ENCODE results near the gene PRKG1. TPM values are rescaled to one million over a fixed set of nuclear protein-coding genes. Genes with fewer than 3 reads are reported as not detected.
A peak's percentile ranks its signal among the peaks of the same experiment; 100 is the strongest.

The PRKG1 gene
- total RNA-seq, 4 donors from 2014 or later: 24.5 to 46.1 (median 37.1) TPM

DNA sequence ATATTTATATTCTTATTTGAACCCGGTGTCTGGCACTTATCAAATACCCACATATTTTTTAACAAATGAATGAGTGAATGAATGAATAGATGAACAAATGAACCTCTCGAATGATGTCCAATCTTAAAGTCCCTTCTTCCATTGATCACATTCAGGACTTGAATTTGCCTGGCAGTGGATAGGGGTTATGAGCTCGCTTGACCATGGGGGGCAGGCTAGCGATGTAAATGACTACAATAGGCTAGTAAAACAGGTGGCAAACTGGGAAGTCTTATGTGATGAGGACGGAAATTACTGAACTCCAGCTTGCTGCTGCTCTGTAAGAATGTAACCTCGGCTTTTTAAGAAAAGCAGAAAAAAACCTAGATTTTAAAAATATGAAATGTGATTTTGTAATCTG is 992.1 kb downstream of the PRKG1 start:
- Histone ChIP-seq H3K4me1 (peaks cover 0 to 3% (median 0%) of the 10 kb centered on the region in 4 donors), H3K36me3 (peaks cover 0 to 9% (median 0%) of the 10 kb centered on the region in 4 donors), H3K27ac (replicated peaks in 1 of 4) (no peak overlapping the region), H3K9me3 (no peaks in the 10 kb centered on the region), H3K4me3 (no peak overlapping the region), H3K27me3 (no peaks in the 10 kb centered on the region)
- WGBS: 92% methylated on average over 6 of the region's 6 CpGs
- intact Hi-C loops (cut with DNase I): no loop called here
- TF ChIP-seq POLR2AphosphoS5 (IDR thresholded peaks at IDR 0.05) (no peak), POLR2A (IDR thresholded peaks at IDR 0.05; ENCODE audit: low read depth) (no peak), EP300 (IDR thresholded peaks at IDR 0.05) (no peak)
- TF ChIP-seq, protein P1, sequence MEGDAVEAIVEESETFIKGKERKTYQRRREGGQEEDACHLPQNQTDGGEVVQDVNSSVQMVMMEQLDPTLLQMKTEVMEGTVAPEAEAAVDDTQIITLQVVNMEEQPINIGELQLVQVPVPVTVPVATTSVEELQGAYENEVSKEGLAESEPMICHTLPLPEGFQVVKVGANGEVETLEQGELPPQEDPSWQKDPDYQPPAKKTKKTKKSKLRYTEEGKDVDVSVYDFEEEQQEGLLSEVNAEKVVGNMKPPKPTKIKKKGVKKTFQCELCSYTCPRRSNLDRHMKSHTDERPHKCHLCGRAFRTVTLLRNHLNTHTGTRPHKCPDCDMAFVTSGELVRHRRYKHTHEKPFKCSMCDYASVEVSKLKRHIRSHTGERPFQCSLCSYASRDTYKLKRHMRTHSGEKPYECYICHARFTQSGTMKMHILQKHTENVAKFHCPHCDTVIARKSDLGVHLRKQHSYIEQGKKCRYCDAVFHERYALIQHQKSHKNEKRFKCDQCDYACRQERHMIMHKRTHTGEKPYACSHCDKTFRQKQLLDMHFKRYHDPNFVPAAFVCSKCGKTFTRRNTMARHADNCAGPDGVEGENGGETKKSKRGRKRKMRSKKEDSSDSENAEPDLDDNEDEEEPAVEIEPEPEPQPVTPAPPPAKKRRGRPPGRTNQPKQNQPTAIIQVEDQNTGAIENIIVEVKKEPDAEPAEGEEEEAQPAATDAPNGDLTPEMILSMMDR (IDR thresholded peaks at IDR 0.05): no peak
- no peak for DNase-seq (ENCODE audit: extremely low spot score)

GRCh38 chr10:52068485-52068884 is 994.2 kb downstream of the PRKG1 start:
- intact Hi-C loops (cut with DNase I): no loop called here
- H3K27me3 ChIP-seq: no peaks in the 10 kb centered on the region
- H3K4me3 ChIP-seq: no peak overlapping the region
- WGBS: 78% methylated on average over 1 of the region's 1 CpG
- TF ChIP-seq, protein P1 (IDR thresholded peaks at IDR 0.05): no peak
- TF ChIP-seq POLR2A (IDR thresholded peaks at IDR 0.05; ENCODE audit: low read depth): no peak
- H3K9me3 ChIP-seq: no peaks in the 10 kb centered on the region
- H3K4me1 ChIP-seq: peaks cover 0 to 15% (median 8%) of the 10 kb centered on the region in 4 donors
- no peak overlapping the region for H3K27ac ChIP-seq (replicated peaks in 1 of 4)
- peaks cover 0 to 9% (median 0%) of the 10 kb centered on the region in 4 donors for H3K36me3 ChIP-seq
- DNase-seq (ENCODE audit: extremely low spot score): no peak

GRCh38 chr10:52071814-52072213 is 997.5 kb downstream of the PRKG1 start:
- Histone ChIP-seq H3K27ac (replicated peaks in 1 of 4) (peak overlapping the region in 1 of 4 donors; percentile 11), H3K9me3 (no peaks in the 10 kb centered on the region), H3K4me1 (peaks cover 0 to 29% (median 19%) of the 10 kb centered on the region in 4 donors), H3K4me3 (no peak overlapping the region), H3K27me3 (no peaks in the 10 kb centered on the region), H3K36me3 (no peaks in the 10 kb centered on the region)
- TF ChIP-seq POLR2A (IDR thresholded peaks at IDR 0.05; ENCODE audit: low read depth) (no peak), EP300 (IDR thresholded peaks at IDR 0.05) (no peak)
- DNase-seq (ENCODE audit: extremely low spot score): no peak
- intact Hi-C loops (cut with DNase I): no loop called here
- WGBS: 84% methylated on average over 7 of the region's 7 CpGs

GRCh38 chr10:52074505-52075026 is 1000.3 kb downstream of the PRKG1 start:
- peaks cover 0 to 29% (median 19%) of the 10 kb centered on the region in 4 donors for H3K4me1 ChIP-seq
- 36% methylated on average over 3 of the region's 3 CpGs for WGBS
- no peaks in the 10 kb centered on the region for H3K27me3 ChIP-seq
- no peaks in the 10 kb centered on the region for H3K9me3 ChIP-seq
- H3K27ac ChIP-seq (replicated peaks in 1 of 4): no peak overlapping the region
- no peak for TF ChIP-seq POLR2A (IDR thresholded peaks at IDR 0.05; ENCODE audit: low read depth)
- no peak for TF ChIP-seq EP300 (IDR thresholded peaks at IDR 0.05)
- no peak for TF ChIP-seq POLR2AphosphoS5 (IDR thresholded peaks at IDR 0.05)
- TF ChIP-seq, protein P1 (IDR thresholded peaks at IDR 0.05): no peak
- DNase-seq (ENCODE audit: extremely low spot score): no peak
- H3K36me3 ChIP-seq: no peaks in the 10 kb centered on the region
- intact Hi-C loops (cut with DNase I): no loop called here
- H3K4me3 ChIP-seq: no peak overlapping the region

DNA sequence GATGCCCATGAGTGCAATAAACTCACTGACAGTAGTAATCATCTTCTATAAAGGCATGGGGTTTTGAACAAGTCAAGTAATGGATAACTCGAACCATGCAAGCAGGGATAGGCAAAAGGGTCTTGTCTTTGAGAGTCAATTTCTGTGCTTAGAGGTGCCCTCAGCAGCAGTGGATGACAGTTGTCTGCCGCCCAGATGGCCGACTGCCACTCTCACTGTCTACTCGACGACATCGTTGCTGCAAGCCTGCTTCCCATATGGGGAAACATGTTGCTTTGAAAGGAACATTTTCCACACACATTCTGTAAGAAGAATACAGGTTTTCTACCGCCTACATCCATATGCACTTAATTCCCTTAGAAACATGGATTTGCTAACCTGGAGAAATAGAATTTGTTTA is 1003.5 kb downstream of the PRKG1 start:
- Histone ChIP-seq H3K27me3 (no peaks in the 10 kb centered on the region), H3K36me3 (no peaks in the 10 kb centered on the region), H3K4me1 (peaks cover 0 to 21% (median 13%) of the 10 kb centered on the region in 4 donors), H3K27ac (replicated peaks in 1 of 4) (no peak overlapping the region), H3K4me3 (no peak overlapping the region), H3K9me3 (no peaks in the 10 kb centered on the region)
- 92% methylated on average over 7 of the region's 7 CpGs for WGBS
- TF ChIP-seq POLR2AphosphoS5 (IDR thresholded peaks at IDR 0.05) (no peak), POLR2A (IDR thresholded peaks at IDR 0.05; ENCODE audit: low read depth) (no peak), EP300 (IDR thresholded peaks at IDR 0.05) (no peak)
- TF ChIP-seq, protein P1 (IDR thresholded peaks at IDR 0.05): no peak
- DNase-seq (ENCODE audit: extremely low spot score): no peak
- intact Hi-C loops (cut with DNase I): no loop called here

Measured in esophagus muscularis mucosa (tissue), 4 donors.